Stimulated activated CD8-positive, alpha-beta memory T cell treated with anti-CD3 and anti-CD28 coated beads, Interleukin-2, amount 100 ng/mL, for 1 hour (primary cell): ENCODE data around the gene APOC4.
"Not testable (repeated sequence)": the region's sequence is repeated elsewhere in the genome, so short reads cannot be mapped to it uniquely, and the experiment has no call there.

Source experiments
- DNase-seq, 2 donors: peaks; one replicate each; pipeline ENCODE4 v3.0.0-alpha.2; 2020; ENCODE audit warnings: low read depth in 2 of 2

APOC4 gene

GRCh38 chr19:44914433-44915206, 27.4 kb upstream of the APOC4 start, which contains the start of gene APOC1:
Gene APOC1 (plus strand): TSS chr19:44914608. CDS start chr19:44914892, 284 bp downstream.
- DNase-seq = peak; percentile 47 to 55

- no peak for DNase-seq
Measured at GRCh38 chr19:44924243-44924725, 17.8 kb upstream of the APOC4 start.

GRCh38 chr19:44925114-44925891, 16.7 kb upstream of the APOC4 start:
- no peak for DNase-seq

GRCh38 chr19:44926245-44927077, 15.6 kb upstream of the APOC4 start:
- not testable (repeated sequence) for DNase-seq

GRCh38 chr19:44927746-44928145, 14.3 kb upstream of the APOC4 start:
- no peak for DNase-seq

- no peak for DNase-seq
Measured at GRCh38 chr19:44930088-44930487, 11.9 kb upstream of the APOC4 start.

GRCh38 chr19:44931541-44931940, 10.5 kb upstream of the APOC4 start:
- DNase-seq = no peak

- no peak for DNase-seq
Measured at GRCh38 chr19:44939668-44940067, 2.4 kb upstream of the APOC4 start.

GRCh38 chr19:44943801-44944249, 1.8 kb downstream of the APOC4 start:
- DNase-seq = no peak

- DNase-seq = no peak
Measured at GRCh38 chr19:44947041-44947581, 5.1 kb downstream of the APOC4 start.

GRCh38 chr19:44948237-44948636, 6.2 kb downstream of the APOC4 start:
- DNase-seq = no peak

- DNase-seq = no peak
Measured at GRCh38 chr19:44948763-44949374, 6.8 kb downstream of the APOC4 start.

GRCh38 chr19:44949550-44949949, 7.5 kb downstream of the APOC4 start:
- no peak for DNase-seq

- DNase-seq = peak; percentile 15 to 34
Measured at GRCh38 chr19:44951179-44952159, 9.4 kb downstream of the APOC4 start.

GRCh38 chr19:44954278-44954648, 12.2 kb downstream of the APOC4 start:
- DNase-seq = no peak

GRCh38 chr19:44954649-44955504, 12.8 kb downstream of the APOC4 start, which contains the start of gene CLPTM1:
Gene CLPTM1 (plus strand): TSS chr19:44955380. CDS start chr19:44955396, 16 bp downstream.
- DNase-seq = peak; percentile 94 to 95

GRCh38 chr19:44955505-44956439, 13.7 kb downstream of the APOC4 start:
- DNase-seq = peak in 1 of 2 donors; percentile 1

GRCh38 chr19:44957526-44957925, 15.5 kb downstream of the APOC4 start:
- no peak for DNase-seq
